Stimulated activated CD4-positive, alpha-beta T cell treated with anti-CD3 and anti-CD28 coated beads, Interleukin-12 subunit alpha, Interleukin-12 subunit beta, amount 100 ng/mL, for 48 hours (primary cell): ENCODE data around the gene LY86.

ENCODE experiments used
- DNase-seq, 3 donors: peaks; one replicate each; pipeline ENCODE4 v3.0.0-alpha.2; 2020; ENCODE audit warnings: low read depth in 2 of 3, low spot score in 1 of 3

Gene LY86

GRCh38 chr6:6700407-6701270 is 112.1 kb downstream of the LY86 start:
- no peak for DNase-seq

- DNase-seq, result no peak
These were observed 113.3 kb downstream of the LY86 start for GRCh38 chr6:6701864-6702263.

GRCh38 chr6:6703699-6704098 is 115.2 kb downstream of the LY86 start:
- no peak for DNase-seq
